Panc1 (cell line): Measurements from ENCODE around the gene ADAD2. TPM values are rescaled to one million over a fixed set of nuclear protein-coding genes. Genes with fewer than 3 reads are reported as not detected.

Experiments
- ATAC-seq: fragments of 200-7000 bp; cut with Tn5 transposase; 2 replicates; pipeline ENCODE4 v1.9.1; 2020; ENCODE audit warnings: mild to moderate bottlenecking, moderate library complexity
- BruUV-seq: library from RNA; stranded (reverse); fragments of 400-500 nt; replicated peaks from 2 replicates; lab custom pipeline; 2021; lab: Mats Ljungman, UMichigan
- CTCF ChIA-PET: fragments of 300-600 bp; sonication (Branson Sonifier 250); formaldehyde crosslinking; loops from one replicate; lab custom pipeline; 2022; ENCODE audit warnings: antibody characterized with exemption; lab: Charles Lee
- POLR2A ChIA-PET: fragments of 300-600 bp; sonication (Branson Sonifier 250); formaldehyde crosslinking; loops from one replicate; lab custom pipeline; 2022; ENCODE audit warnings: antibody characterized with exemption; lab: Charles Lee
- DNase-seq: peaks from one replicate; pipeline ENCODE4 v3.0.0-alpha.2; 2010; ENCODE audit warnings: low read depth, low spot score
- H3K27ac ChIP-seq: 2 replicates; pipeline ENCODE4 v1.5.1; 2011; ENCODE audit warnings: mild to moderate bottlenecking, low read length, inconsistent platforms
- H3K27me3 ChIP-seq: fragments of 200-500 bp; sonication (Bioruptor generic); 2 replicates; pipeline ENCODE4 v1.6.0; 2014; ENCODE audit warnings: low read length, inconsistent platforms; ENCODE audit not compliant: control insufficient read depth, insufficient read depth
- H3K36me3 ChIP-seq: fragments of 200-500 bp; sonication (Bioruptor generic); 2 replicates; pipeline ENCODE4 v1.5.1; 2014; ENCODE audit warnings: inconsistent platforms, mild to moderate bottlenecking, low read length, moderate library complexity; ENCODE audit not compliant: control insufficient read depth, insufficient read depth
- H3K4me1 ChIP-seq: 2 replicates; pipeline ENCODE4 v1.5.1; 2011; ENCODE audit warnings: inconsistent platforms, mild to moderate bottlenecking, low read length, moderate library complexity; ENCODE audit not compliant: control insufficient read depth, insufficient read depth
- H3K4me3 ChIP-seq, 2 experiments: 2 replicates each; pipeline ENCODE4 v1.5.1; 2011 to 2012; ENCODE audit warnings: low read depth in 2 of 2, low read length in 2 of 2, mild to moderate bottlenecking in 2 of 2, inconsistent platforms in 1 of 2, moderate library complexity in 1 of 2
- H3K9me3 ChIP-seq: fragments of 200-500 bp; sonication (Bioruptor generic); 2 replicates; pipeline ENCODE4 v1.5.1; 2014; ENCODE audit warnings: low read depth, mild to moderate bottlenecking, inconsistent platforms, low read length, moderate library complexity; ENCODE audit not compliant: control insufficient read depth, insufficient read depth
- CTCF ChIP-seq: fragments of 450-650 bp; IDR thresholded peaks from 2 replicates; pipeline ENCODE4 v1.5.1; 2017; ENCODE audit warnings: mild to moderate bottlenecking
- POLR2AphosphoS5 ChIP-seq: IDR thresholded peaks from 2 replicates; pipeline ENCODE4 v1.6.1; 2012; ENCODE audit warnings: mild to moderate bottlenecking, low read depth, low read length, moderate library complexity
- REST ChIP-seq, 2 experiments: IDR thresholded peaks; 2 replicates each; pipeline ENCODE4 v1.6.1; 2011 to 2012; ENCODE audit warnings: low read depth in 2 of 2, control low read depth in 1 of 2, low read length in 1 of 2, mild to moderate bottlenecking in 1 of 2, moderate library complexity in 1 of 2; ENCODE audit not compliant: insufficient read depth in 1 of 2
- SIN3A ChIP-seq: IDR thresholded peaks from 2 replicates; pipeline ENCODE4 v1.6.1; 2012; ENCODE audit warnings: low read depth, mild to moderate bottlenecking, low read length, moderate library complexity, borderline replicate concordance; ENCODE audit not compliant: insufficient read depth
- TCF7L2 ChIP-seq: IDR thresholded peaks from 2 replicates; pipeline ENCODE4 v1.6.1; 2011; ENCODE audit warnings: mild to moderate bottlenecking, low read depth, low read length, inconsistent platforms
- in situ Hi-C: cut with HindIII; loops from 2 replicates; pipeline ENCODE4 v1.10.0; 2016; ENCODE audit warnings: low sequenced_read_pairs, low pct_unique_long_range_greater_than_20kb
- intact Hi-C: fragments of 100-400 bp; cut with micrococcal nuclease; formaldehyde crosslinking; loops from one replicate; pipeline ENCODE4 v1.10.0; 2022; ENCODE audit not compliant: unreplicated experiment
- total RNA-seq: library from RNA; stranded (reverse); gene quantifications from one replicate; pipeline ENCODE4 v1.2.1, GENCODE V29; 2021; ENCODE audit not compliant: unreplicated experiment

Gene ADAD2
- total RNA-seq, 1 experiment from 2014 or later: not detected

DNA sequence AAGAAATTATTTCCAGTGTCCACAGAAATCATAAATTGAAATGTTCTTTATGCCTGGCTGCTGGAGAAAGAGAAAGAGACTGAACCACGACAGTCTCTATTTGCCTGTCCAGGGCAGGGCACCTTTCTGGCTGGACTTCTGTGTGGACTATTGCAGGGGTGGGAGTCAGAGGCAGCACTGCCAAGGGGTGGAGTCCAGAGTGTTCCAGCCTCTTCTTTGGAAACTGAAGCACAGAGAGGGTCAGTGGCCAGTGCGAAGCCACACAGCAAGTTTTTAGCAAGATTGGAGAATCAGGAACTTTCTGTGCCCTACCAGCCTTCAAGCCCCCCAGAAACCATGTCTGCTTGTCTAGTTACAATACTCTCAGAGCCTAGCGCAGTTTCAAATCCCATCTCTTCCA, 33.6 kb downstream of the ADAD2 start:
- Histone ChIP-seq H3K27ac (no peak overlapping the region), H3K27me3 (no peaks in the 10 kb centered on the region), H3K4me3 (no peak overlapping the region), H3K9me3 (no peaks in the 10 kb centered on the region), H3K4me1 (peaks cover 19% of the 10 kb centered on the region; the same call in 1 of the 2 replicates), H3K36me3 (no peaks in the 10 kb centered on the region)
- BruUV-seq: no TSS peak
- CTCF ChIA-PET: no interaction called here
- TF ChIP-seq POLR2AphosphoS5: no peak
- TF ChIP-seq REST (IDR thresholded peaks at IDR 0.05; ENCODE audit: insufficient read depth in 1 of 2, low read depth in 2 of 2, low read length in 1 of 2): no peak
- no peak for TF ChIP-seq TCF7L2
- TF ChIP-seq SIN3A: no peak
- no peak for TF ChIP-seq CTCF
- no peak for ATAC-seq
- in situ Hi-C loops: no loop called here
- POLR2A ChIA-PET: no interaction called here
- DNase-seq: no peak
- intact Hi-C loops: no loop called here

GRCh38 chr16:84225126-84225525, 34.2 kb downstream of the ADAD2 start:
- Histone ChIP-seq H3K4me1 (peaks cover 23% of the 10 kb centered on the region; the same call in 1 of the 2 replicates), H3K27ac (no peak overlapping the region), H3K27me3 (no peaks in the 10 kb centered on the region), H3K9me3 (no peaks in the 10 kb centered on the region), H3K4me3 (no peak overlapping the region), H3K36me3 (no peaks in the 10 kb centered on the region)
- intact Hi-C loops (no loop called here), in situ Hi-C loops (no loop called here)
- ChIA-PET CTCF (no interaction called here), POLR2A (no interaction called here)
- DNase-seq (no peak), ATAC-seq (no peak)
- no TSS peak for BruUV-seq
- no peak for TF ChIP-seq SIN3A
- TF ChIP-seq POLR2AphosphoS5: no peak
- TF ChIP-seq REST (IDR thresholded peaks at IDR 0.05; ENCODE audit: insufficient read depth in 1 of 2, low read depth in 2 of 2, low read length in 1 of 2): no peak
- TF ChIP-seq CTCF: no peak
- TF ChIP-seq TCF7L2: no peak
